ENCODE results near the gene C2orf80.
"Not testable (repeated sequence)": the region's sequence is repeated elsewhere in the genome, so short reads cannot be mapped to it uniquely, and the experiment has no call there.

C2orf80 gene

DNA sequence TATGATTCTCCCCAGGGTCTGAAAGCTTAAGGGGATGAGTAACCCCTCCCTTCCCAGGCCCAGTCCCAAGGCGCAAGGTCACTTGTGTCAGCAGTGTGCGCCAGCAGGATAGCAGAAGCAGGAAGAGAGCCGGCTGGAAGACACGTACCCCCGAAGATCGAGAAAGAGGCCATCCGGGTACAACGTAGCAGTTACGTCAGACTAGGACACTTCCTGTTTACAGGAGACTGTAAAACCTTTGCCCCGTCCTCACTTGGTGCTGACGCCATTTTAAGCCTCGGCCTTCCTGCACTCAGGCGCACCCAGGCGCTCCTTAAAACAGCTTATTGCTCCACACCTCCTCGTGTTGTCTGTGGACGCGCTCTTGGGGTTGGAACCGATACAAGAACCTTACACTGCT lies 50.4 kb downstream of the C2orf80 start:
- no peak for DNase-seq (ENCODE audit: low read depth, low spot score)
- TF ChIP-seq, protein P1, sequence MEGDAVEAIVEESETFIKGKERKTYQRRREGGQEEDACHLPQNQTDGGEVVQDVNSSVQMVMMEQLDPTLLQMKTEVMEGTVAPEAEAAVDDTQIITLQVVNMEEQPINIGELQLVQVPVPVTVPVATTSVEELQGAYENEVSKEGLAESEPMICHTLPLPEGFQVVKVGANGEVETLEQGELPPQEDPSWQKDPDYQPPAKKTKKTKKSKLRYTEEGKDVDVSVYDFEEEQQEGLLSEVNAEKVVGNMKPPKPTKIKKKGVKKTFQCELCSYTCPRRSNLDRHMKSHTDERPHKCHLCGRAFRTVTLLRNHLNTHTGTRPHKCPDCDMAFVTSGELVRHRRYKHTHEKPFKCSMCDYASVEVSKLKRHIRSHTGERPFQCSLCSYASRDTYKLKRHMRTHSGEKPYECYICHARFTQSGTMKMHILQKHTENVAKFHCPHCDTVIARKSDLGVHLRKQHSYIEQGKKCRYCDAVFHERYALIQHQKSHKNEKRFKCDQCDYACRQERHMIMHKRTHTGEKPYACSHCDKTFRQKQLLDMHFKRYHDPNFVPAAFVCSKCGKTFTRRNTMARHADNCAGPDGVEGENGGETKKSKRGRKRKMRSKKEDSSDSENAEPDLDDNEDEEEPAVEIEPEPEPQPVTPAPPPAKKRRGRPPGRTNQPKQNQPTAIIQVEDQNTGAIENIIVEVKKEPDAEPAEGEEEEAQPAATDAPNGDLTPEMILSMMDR (IDR thresholded peaks at IDR 0.05; ENCODE audit: low read depth, low read length) = no peak
- in situ Hi-C loops (cut with HindIII; ENCODE audit: low sequenced_read_pairs) = no loop called here

DNA sequence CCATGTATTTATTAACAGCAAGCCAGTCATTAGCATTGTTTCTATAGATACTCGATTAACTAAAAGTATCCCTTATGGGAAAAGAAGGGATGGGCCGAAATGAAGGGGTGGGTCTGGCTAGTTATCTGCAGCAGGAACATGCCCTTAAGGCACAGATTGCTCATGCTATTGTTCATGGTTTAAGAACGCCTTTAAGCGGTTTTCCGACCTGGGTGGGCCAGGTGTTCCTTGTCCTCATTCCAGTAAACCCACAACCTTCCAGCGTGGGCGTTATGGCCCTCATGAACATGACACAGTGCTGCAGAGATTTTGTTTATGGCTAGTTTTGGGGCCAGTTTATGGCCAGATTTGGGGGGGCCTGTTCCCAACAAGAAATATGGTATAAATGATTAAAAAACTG lies 51.5 kb downstream of the C2orf80 start:
- in situ Hi-C loops (cut with HindIII; ENCODE audit: low sequenced_read_pairs); DNase-seq (ENCODE audit: low read depth, low spot score); H3K4me3 ChIP-seq (ENCODE audit: low read depth, low read length): not testable (repeated sequence)

More for the DNA sequence above, 50.4 kb downstream of the C2orf80 start:
- H3K4me3 ChIP-seq (ENCODE audit: low read depth, low read length) = no peak overlapping the region

DNA sequence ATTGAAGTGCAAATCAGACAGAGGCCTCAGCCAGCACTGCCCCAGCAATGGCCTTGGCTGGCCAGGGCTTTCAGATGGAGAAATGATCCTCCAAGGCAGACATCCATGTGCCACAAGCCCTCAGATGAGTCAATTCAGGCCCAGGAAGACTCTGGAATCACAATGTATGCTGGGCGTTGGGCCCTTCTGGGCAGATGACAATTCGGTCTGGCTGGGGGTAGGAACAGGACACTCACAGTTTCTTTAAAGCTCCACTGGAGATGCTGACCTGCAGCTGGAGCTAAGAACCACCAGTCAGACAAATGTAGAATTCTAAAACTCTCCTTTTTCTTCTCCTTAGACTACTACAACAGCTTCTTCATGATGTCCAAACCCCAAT lies 53.1 kb downstream of the C2orf80 start:
- TF ChIP-seq, protein P1 (IDR thresholded peaks at IDR 0.05; ENCODE audit: low read depth, low read length) = no peak
- in situ Hi-C loops (cut with HindIII; ENCODE audit: low sequenced_read_pairs) = no loop called here
- no peak for DNase-seq (ENCODE audit: low read depth, low spot score)
- H3K4me3 ChIP-seq (ENCODE audit: low read depth, low read length) = no peak overlapping the region

DNA sequence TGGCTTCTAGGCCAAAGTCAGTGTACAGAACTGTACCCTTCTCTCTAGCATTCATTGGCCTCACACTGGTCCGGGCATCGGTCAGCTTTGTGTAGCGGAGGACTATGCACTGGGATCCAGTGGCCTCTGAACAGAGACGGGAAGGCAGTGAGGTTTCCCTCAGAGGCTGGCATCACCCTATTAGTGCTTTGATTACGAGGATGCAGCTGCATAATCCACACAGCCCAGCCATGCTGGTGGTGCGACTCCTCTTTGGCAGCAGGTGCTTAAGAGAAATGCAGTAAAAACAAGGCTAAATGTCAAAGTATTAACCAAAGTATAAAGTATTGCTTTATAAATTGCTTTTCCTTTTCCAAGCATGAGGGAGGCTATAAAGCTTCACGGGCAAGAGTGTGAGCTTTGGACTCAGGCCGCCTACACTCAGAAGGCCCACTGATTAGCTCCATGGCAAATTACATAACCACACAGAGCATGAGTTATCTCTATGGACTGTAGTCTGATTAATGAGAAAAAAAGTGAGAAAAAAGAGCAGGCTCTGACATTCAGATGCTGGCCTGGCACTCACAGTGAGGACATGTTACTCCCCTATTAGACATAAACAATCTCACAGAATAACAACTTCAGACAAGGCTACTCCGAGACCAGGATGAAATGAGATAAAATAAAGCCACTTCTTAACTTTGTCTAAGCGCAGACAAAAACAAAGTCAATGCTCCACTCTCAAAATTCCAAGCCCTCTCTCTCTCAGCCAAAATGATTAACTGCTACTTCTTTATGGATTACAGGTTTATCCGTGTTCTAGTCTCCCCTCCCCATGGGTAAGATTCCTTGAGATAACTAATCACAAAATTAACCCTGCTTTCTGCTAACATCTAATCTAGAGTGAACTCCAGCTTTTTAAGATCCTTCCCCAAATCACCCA lies 53.8 kb downstream of the C2orf80 start:
- in situ Hi-C loops (cut with HindIII; ENCODE audit: low sequenced_read_pairs) = no loop called here
- TF ChIP-seq, protein P1 (IDR thresholded peaks at IDR 0.05; ENCODE audit: low read depth, low read length) = no peak
- H3K4me3 ChIP-seq (ENCODE audit: low read depth, low read length) = no peak overlapping the region
- DNase-seq (ENCODE audit: low read depth, low spot score) = no peak

DNA sequence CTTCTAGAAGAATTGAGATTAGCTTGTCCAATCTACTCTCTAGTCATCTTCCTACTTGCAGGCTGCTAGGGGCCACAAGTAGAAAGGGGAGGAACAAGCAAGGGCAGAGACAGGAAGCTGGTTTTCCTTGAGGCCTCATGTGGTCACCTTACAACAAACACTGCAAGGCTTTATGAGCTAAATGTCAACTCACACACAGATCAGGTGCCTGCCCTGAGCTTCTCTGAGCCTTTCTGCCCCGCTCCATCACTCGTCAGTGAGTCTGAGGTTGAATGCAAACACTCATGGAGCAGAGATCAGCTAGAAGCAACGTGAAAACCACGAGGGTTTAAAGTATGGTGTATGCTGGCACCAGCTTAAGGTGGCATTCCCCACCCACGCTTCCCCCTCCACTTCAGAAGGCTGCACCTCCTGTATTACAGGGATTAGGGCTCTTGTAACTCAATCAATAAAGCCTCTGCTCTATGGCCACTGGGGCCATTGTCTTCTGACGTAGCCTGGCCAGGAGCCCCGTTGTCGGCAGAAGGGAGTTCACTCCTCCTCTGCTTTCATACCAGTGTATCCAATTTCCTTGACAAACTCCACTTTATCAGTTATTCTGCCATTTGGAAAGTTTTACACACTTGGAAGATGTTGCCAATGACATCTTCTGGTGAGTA lies 54.8 kb downstream of the C2orf80 start:
- TF ChIP-seq, protein P1 (IDR thresholded peaks at IDR 0.05; ENCODE audit: low read depth, low read length) = no peak
- H3K4me3 ChIP-seq (ENCODE audit: low read depth, low read length) = no peak overlapping the region
- in situ Hi-C loops (cut with HindIII; ENCODE audit: low sequenced_read_pairs) = no loop called here
- DNase-seq (ENCODE audit: low read depth, low spot score) = no peak

DNA sequence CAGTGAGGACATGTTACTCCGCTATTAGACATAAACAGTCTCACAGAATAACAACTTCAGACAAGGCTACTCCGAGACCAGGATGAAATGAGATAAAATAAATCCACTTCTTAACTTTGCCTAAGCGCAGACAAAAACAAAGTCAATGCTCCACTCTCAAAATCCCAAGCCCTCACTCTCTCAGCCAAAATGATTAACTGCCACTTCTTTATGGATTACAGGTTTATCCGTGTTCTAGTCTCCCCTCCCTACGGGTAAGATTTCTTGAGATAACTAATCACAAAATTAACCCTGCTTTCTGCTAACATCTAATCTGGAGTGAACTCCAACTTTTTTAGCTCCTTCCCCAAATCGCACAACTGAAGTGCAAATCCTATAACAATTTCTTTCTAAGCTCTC lies 59.1 kb downstream of the C2orf80 start:
- TF ChIP-seq, protein P1 (IDR thresholded peaks at IDR 0.05; ENCODE audit: low read depth, low read length) = no peak
- no peak overlapping the region for H3K4me3 ChIP-seq (ENCODE audit: low read depth, low read length)
- in situ Hi-C loops (cut with HindIII; ENCODE audit: low sequenced_read_pairs) = no loop called here
- DNase-seq (ENCODE audit: low read depth, low spot score) = no peak
